ENCODE results near the gene WWC1. TPM values are rescaled to one million over a fixed set of nuclear protein-coding genes. Genes with fewer than 3 reads are reported as not detected.

WWC1 gene
- total RNA-seq, 2 donors from 2014 or later: not detected

DNA sequence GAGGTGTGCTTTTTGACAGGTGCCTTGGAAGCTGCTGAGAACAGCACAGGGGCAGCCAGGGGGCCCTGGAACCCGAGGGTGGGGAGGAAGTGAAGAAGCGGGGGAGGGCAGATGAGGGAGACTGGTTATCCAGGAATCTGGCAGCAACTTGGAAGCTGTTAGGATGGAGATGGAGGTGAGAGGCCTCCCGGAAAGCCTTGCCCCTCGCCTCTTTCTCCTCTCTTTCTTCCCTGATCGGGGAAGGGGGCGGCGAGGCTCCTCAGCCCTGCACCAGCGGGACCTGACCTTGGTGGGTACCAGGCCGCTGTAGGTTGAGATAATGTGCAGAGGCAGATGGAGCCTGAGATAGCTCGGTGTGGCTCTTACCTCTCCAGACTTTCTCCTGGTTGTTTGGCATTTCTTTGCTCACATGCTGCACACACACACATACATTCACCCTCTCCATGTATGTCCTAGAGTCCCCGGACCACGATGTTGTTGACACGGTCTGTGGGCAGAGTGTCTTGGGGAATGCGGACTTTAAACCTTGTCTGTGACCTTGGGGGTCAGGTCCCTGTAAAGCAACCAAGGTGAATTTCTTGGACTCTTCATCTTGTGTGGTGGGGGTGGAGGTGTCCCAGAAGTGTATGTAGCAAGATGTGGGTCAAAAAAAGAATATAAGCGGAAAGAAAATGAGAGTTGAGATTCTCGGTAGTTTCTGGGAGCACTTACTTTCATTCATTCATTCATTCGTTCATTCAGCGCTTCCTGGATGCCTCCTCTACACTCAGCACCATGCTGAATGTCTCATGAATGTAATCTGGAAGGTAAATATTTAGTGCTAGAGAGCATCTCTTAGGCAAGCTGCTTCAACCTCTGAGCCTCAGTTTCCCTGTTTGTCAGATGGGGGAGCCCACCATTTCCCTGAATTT, 1.6 kb downstream of the WWC1 start:
- no peaks in the 10 kb centered on the region for H3K36me3 Mint-ChIP-seq
- peak overlapping the region; percentile 30 for H3K4me3 Mint-ChIP-seq

DNA sequence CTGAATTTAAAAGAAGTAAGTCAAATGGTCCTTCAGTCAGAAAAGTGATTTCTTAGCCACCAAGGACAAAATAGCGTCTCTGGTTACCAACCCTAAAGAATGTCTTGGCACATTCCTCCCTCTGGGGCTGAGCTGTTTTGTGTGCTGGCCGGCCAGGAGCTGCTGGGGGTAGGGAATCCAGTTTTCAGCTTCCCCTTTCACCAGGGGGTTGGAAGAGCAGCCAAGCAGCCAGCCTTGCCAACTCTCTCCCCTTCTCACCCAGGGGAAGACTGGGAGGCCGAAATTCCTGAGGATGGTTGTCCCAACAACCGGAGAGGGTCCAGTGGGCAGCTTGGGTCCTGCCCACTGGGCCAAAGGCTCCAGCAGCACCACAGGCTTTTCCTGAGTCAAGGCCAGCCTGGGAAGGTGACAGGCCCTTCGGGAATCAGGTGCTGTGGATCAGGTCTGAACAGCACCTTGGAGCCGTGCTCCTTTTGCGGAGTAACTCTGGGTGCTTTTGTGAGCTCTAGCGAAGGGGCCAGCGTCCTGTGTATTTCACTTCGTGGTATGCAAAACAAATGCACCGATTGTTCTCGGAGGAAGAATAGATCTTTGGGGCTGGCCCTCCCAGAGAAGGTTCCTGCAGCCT, 4.2 kb downstream of the WWC1 start:
- Mint-ChIP-seq H3K27ac (no peak overlapping the region), H3K4me1 (ENCODE audit: low read depth in 2 of 2) (peaks cover 0 to 6% of the 10 kb centered on the region in 2 donors), H3K9me3 (no peaks in the 10 kb centered on the region), H3K36me3 (no peaks in the 10 kb centered on the region), H3K27me3 (peaks cover 20 to 23% of the 10 kb centered on the region in 2 donors), H3K4me3 (no peak overlapping the region)
- DNase-seq (ENCODE audit: low spot score): peak; percentile 5
- no peak for ATAC-seq

More for the DNA sequence above, 1.6 kb downstream of the WWC1 start:
- DNase-seq (ENCODE audit: low spot score): peak; percentile 10
- Mint-ChIP-seq H3K27ac (no peak overlapping the region), H3K4me1 (ENCODE audit: low read depth in 2 of 2) (peaks cover 5 to 13% of the 10 kb centered on the region in 2 donors), H3K27me3 (peaks cover 28 to 40% of the 10 kb centered on the region in 2 donors), H3K9me3 (no peaks in the 10 kb centered on the region)
- no peak for ATAC-seq

DNA sequence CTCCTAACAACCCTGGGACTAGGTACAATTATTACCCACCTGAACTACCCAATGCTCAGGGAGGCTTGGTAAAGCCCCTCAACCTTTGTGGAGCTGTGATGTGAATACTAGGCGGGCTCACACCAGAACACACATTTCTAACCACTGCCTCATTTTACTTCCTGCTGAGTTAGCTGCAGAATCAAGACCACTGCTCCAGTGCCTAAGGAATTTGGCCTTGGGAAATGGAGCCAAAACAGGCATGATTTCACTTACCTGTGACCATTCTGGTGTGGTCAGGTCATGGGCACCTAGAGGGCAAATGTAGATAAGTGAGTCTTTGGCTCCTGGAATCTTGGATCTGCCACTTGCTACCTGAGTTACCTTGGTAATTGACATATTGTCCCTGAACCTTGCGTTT, 5.2 kb downstream of the WWC1 start:
- H3K4me3 Mint-ChIP-seq: no peak overlapping the region

DNA sequence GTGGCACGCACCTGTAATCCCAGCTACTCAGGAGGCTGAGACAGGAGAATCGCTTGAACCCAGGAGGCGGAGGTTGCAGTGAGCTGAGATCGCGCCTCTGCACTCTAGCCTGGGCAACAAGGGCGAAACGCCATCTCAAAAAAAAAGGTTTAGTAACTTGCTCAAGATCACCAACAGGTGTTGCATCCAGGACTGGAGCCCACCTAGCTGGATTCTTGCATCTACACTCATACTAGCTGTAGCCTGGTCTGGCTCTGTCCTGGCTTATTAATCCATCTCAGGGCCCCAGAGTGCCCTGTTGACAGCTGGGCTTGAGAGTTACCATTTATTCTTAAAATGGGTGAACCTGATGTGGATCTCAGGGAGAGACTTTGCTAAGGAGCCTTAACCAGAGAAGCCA, 7.5 kb downstream of the WWC1 start:
- H3K9me3 Mint-ChIP-seq: no peaks in the 10 kb centered on the region
- no peak overlapping the region for H3K4me3 Mint-ChIP-seq
- H3K4me1 Mint-ChIP-seq (ENCODE audit: low read depth in 2 of 2): no peaks in the 10 kb centered on the region
- no peaks in the 10 kb centered on the region for H3K36me3 Mint-ChIP-seq
- DNase-seq (ENCODE audit: low spot score) (no peak), ATAC-seq (no peak)
- peaks cover 3 to 17% of the 10 kb centered on the region in 2 donors for H3K27me3 Mint-ChIP-seq
- no peak overlapping the region for H3K27ac Mint-ChIP-seq

More for the DNA sequence above, 5.2 kb downstream of the WWC1 start:
- H3K4me1 Mint-ChIP-seq (ENCODE audit: low read depth in 2 of 2): peaks cover 0 to 4% of the 10 kb centered on the region in 2 donors
- no peak overlapping the region for H3K27ac Mint-ChIP-seq
- no peaks in the 10 kb centered on the region for H3K36me3 Mint-ChIP-seq
- ATAC-seq (no peak), DNase-seq (ENCODE audit: low spot score) (no peak)
- no peaks in the 10 kb centered on the region for H3K9me3 Mint-ChIP-seq
- peaks cover 14 to 19% of the 10 kb centered on the region in 2 donors for H3K27me3 Mint-ChIP-seq

DNA sequence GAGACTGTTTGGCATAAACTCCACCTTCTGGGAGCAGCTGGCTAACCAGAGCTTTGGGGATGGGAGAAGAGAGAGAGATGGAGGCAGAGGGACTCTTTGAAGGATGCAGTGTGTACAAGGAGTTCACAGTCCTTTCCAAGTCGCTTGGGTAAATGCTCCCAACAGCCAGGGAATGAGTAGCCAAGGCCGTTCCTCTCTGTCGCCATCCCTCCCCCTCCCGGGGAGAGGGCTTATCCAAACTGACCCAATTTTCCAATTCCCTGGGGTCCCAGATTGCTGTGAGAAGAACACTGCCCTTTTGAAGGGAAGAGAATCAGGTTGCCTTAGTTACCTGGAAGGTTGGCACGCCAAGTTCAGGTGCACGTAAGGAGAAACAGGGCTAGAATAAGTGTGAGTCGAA, 7.9 kb downstream of the WWC1 start:
- H3K27me3 Mint-ChIP-seq: peaks cover 0 to 13% of the 10 kb centered on the region in 2 donors
- H3K27ac Mint-ChIP-seq: no peak overlapping the region
- ATAC-seq: no peak
- no peaks in the 10 kb centered on the region for H3K9me3 Mint-ChIP-seq
- DNase-seq (ENCODE audit: low spot score): no peak
- no peaks in the 10 kb centered on the region for H3K36me3 Mint-ChIP-seq
- no peaks in the 10 kb centered on the region for H3K4me1 Mint-ChIP-seq (ENCODE audit: low read depth in 2 of 2)
- no peak overlapping the region for H3K4me3 Mint-ChIP-seq

DNA sequence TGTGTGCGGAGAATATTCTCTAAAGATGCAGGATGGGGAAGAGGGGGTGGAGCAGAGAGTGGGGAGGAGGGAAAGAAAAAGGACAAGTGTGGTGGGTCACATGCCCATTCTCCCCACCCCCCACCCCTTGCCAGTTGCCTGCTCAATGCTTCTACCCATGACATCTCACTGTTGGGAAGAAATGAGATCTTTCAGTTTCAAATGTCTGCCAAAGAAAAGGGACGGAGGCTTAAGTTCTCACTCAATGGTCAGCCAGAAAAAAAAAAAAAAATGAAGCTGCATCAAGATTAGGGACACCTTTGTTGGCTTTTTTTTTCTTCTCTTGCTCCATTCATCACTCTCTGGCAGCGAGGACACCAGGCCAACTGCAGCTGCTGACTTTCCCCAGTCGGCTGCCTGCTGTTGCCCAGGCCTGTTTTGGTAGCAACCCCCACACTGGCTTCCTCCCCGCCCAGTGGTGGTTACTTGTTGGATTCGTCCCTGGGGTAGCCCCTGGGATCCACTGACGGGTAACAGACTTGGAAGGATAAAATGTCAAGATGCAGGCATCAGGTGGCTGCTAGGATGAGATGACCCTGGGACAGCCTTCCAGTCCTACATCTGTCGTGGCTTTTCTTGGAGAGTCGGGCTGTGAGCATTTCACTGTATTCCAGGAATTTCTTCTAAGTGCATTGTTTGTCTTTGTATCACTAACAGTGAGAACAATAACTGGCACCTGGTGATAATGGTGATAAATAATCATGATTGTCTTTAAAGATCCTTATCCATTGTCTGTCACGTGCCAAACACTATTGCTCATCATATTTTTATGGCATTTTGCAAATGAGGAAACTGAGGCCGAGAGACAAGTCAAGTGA, 9.1 kb downstream of the WWC1 start:
- no peak for ATAC-seq
- Mint-ChIP-seq H3K9me3 (no peaks in the 10 kb centered on the region), H3K27me3 (peaks cover 0 to 13% of the 10 kb centered on the region in 2 donors), H3K4me1 (ENCODE audit: low read depth in 2 of 2) (no peaks in the 10 kb centered on the region), H3K4me3 (no peak overlapping the region), H3K27ac (no peak overlapping the region), H3K36me3 (no peaks in the 10 kb centered on the region)
- no peak for DNase-seq (ENCODE audit: low spot score)

DNA sequence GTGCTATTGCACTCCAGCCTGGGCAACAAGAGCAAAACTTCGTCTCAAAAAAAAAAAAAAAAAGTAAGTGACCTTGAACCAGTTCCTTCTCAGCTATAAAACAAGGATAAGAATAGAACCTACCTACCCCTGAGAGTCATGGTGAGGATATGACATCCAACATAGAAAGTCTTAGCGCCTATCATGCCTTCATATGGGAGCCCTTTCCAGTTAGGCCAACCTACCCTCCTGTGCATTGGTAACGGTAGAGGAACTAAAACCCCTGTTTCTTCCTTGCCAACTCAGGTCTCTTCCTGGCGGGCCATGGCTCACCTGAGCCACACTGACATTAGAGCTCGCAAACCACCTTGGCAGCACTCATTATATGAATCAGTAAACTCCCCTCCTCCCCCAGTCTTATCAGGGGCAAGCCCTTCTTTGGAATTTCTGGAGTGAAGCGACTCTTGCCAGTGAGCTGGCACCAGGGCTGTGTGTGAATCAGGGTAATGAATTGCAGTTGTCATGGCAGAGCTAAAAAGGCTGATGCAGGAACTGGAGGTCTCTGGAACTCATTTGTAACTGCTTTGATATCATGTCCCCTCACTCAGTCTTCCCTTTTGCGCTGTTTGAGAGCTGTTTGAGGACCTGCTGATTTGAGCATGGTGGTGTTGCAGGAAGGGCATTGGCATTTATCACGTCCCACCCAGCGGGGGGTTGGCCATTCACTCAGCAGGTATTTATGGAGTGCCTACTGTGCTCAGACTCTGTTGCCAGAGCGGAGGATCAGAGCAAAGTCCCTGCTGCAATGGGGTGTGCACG, 10.3 kb downstream of the WWC1 start:
- Mint-ChIP-seq H3K27ac (no peak overlapping the region), H3K27me3 (peaks cover 0 to 16% of the 10 kb centered on the region in 2 donors), H3K4me3 (no peak overlapping the region), H3K36me3 (no peaks in the 10 kb centered on the region), H3K4me1 (ENCODE audit: low read depth in 2 of 2) (no peaks in the 10 kb centered on the region), H3K9me3 (no peaks in the 10 kb centered on the region)
- DNase-seq (ENCODE audit: low spot score) (no peak), ATAC-seq (no peak)

DNA sequence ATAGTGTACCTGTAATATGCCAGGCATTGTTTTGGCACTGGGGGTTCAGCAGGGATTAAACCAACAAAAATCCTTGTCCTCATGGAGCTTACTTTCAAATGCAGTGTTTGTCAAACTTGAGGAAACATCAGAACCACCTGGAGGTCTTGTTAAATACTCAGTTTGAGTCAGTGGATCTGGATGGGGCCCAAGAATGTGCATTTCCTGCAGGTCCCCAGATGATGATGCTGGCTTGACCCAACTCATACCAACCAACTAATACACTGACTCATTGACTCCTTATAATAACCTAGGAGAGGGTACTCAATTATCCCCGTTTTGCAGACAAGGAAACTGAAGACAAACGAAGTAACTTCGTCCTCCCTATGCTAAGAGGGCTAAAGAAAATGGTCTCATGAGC, 11.3 kb downstream of the WWC1 start:
- no peaks in the 10 kb centered on the region for H3K36me3 Mint-ChIP-seq
- H3K27me3 Mint-ChIP-seq: peaks cover 0 to 16% of the 10 kb centered on the region in 2 donors
- ATAC-seq (no peak), DNase-seq (ENCODE audit: low spot score) (no peak)
- no peak overlapping the region for H3K4me3 Mint-ChIP-seq
- H3K27ac Mint-ChIP-seq: no peak overlapping the region
- H3K4me1 Mint-ChIP-seq (ENCODE audit: low read depth in 2 of 2): no peaks in the 10 kb centered on the region
- no peaks in the 10 kb centered on the region for H3K9me3 Mint-ChIP-seq

DNA sequence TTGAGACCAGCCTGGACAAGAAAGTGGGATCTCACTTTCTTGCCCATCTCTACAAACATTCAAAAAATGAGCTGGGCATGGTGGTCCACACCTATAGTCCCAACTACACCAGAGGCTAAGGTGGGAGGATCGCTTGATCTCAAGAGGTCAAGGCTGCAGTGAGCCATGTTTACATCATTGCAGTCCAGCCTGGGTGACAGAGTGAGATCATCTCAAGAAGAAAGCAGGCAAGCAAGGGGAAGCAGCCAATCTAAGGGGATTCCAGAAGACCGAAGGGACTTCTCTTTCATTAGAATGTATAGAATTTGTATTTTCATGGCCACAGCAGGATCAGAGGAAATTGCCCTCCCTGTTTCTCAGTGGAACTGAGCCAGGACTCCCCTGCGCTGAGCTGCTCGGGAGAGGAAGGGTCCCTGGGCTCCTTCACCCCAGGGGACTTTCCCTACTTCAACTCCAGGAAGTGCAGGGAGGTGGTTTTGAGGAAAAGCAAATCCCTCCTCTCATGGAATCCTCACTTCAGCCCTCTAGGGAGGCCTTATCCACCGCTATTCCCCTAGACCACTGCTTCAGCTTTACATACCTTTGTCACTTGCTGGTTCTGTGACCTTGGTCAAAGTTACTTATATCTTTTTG, 12.1 kb downstream of the WWC1 start:
- Mint-ChIP-seq H3K36me3 (no peaks in the 10 kb centered on the region), H3K27me3 (peaks cover 2 to 13% of the 10 kb centered on the region in 2 donors), H3K9me3 (no peaks in the 10 kb centered on the region), H3K4me3 (no peak overlapping the region), H3K27ac (no peak overlapping the region), H3K4me1 (ENCODE audit: low read depth in 2 of 2) (no peaks in the 10 kb centered on the region)
- no peak for DNase-seq (ENCODE audit: low spot score)
- ATAC-seq: no peak

DNA sequence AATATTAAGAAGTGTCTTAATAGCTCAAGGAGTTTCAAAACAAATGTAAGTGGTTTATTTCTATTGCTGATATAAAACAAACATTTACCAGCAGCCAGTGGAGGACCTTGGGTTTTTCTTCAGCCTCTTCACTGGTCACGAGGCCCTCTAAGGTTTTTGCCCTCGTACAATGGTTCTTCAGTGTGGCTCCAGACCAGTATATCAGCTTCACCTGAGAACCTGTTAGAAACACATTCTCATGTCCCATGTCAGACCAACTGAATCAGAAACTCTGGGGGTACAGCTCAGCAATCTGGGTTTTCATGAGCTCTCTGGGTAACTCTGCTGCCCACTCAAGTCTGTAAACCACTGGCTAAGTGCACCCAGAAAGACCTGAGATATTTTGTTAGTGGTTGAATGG, 12.9 kb downstream of the WWC1 start:
- no peak overlapping the region for H3K4me3 Mint-ChIP-seq
- no peaks in the 10 kb centered on the region for H3K4me1 Mint-ChIP-seq (ENCODE audit: low read depth in 2 of 2)
- DNase-seq (ENCODE audit: low spot score): no peak
- no peaks in the 10 kb centered on the region for H3K36me3 Mint-ChIP-seq
- no peak for ATAC-seq
- no peaks in the 10 kb centered on the region for H3K9me3 Mint-ChIP-seq
- no peak overlapping the region for H3K27ac Mint-ChIP-seq
- peaks cover 11 to 19% of the 10 kb centered on the region in 2 donors for H3K27me3 Mint-ChIP-seq

DNA sequence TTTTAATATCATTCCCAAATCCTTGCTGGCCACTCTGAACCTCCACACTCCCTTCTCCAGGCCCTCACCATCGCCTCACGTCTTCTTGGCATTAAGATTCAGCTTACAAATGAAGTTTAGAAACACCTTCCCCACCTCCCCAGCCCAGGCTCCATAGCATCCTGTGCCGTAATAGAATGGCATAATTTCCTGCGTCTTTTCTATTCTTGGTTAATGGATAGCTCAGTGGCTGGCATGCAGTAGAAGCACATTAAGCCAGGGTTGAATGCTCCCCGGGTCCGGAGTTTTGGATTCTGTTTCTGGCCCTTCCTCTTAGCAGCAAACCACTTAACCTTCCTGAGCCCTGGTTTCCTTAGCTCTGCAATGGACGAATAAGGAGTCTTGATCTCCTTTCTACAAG, 13.8 kb downstream of the WWC1 start:
- DNase-seq (ENCODE audit: low spot score) (no peak), ATAC-seq (no peak)
- Mint-ChIP-seq H3K36me3 (no peaks in the 10 kb centered on the region), H3K4me3 (no peak overlapping the region), H3K4me1 (ENCODE audit: low read depth in 2 of 2) (no peaks in the 10 kb centered on the region), H3K27ac (no peak overlapping the region), H3K9me3 (no peaks in the 10 kb centered on the region), H3K27me3 (peaks cover 16 to 25% of the 10 kb centered on the region in 2 donors)

DNA sequence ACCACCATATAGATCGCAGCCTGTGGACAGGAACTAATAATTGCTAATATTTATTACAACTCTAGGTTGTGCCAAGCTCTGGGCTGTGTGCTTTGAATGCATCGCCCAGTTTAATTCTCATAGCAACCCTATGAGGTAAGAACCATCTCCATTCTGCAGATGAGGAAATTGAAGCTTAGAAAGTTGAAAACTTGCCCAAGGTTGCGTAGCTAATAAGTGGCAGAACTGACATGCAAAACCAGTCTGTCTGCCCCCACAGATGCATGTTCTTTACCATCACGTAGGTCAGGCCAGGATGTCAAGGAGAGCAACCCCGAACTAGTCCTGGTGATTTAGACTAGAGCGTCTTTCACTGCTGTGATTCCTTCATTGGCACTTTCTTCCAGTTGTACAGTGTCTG, 15.6 kb downstream of the WWC1 start:
- H3K27ac Mint-ChIP-seq: no peak overlapping the region
- no peak overlapping the region for H3K4me3 Mint-ChIP-seq
- no peaks in the 10 kb centered on the region for H3K9me3 Mint-ChIP-seq
- H3K4me1 Mint-ChIP-seq (ENCODE audit: low read depth in 2 of 2): no peaks in the 10 kb centered on the region
- H3K36me3 Mint-ChIP-seq: no peaks in the 10 kb centered on the region
- ATAC-seq: no peak
- H3K27me3 Mint-ChIP-seq: peaks cover 16 to 21% of the 10 kb centered on the region in 2 donors
- no peak for DNase-seq (ENCODE audit: low spot score)

All from natural killer cell treated with Interleukin-12 subunit alpha and Interleukin-12 subunit beta and Interleukin-15 and Interleukin-18, amount 100 ng/mL, for 72 hours (primary cell).